Upper lobe of right lung (tissue), 1 donor: ENCODE results near the gene PSD. TPM values are rescaled to one million over a fixed set of nuclear protein-coding genes. Genes with fewer than 3 reads are reported as not detected.

Experiments
- ATAC-seq: fragments of 200-7000 bp; cut with Tn5 transposase; one replicate; pipeline ENCODE4 v1.9.1; 2020; ENCODE audit warnings: mild to moderate bottlenecking, moderate library complexity
- DNase-seq: peaks from one replicate; pipeline ENCODE4 v3.0.0-alpha.2; 2020
- H3K27ac ChIP-seq: fragments of 200-600 bp; one replicate; pipeline ENCODE4 v1.8.0; 2022
- H3K27me3 ChIP-seq: fragments of 200-600 bp; one replicate; pipeline ENCODE4 v1.8.0; 2022; ENCODE audit warnings: mild to moderate bottlenecking
- H3K36me3 ChIP-seq: fragments of 200-600 bp; one replicate; pipeline ENCODE4 v1.8.0; 2022
- H3K4me1 ChIP-seq: fragments of 200-600 bp; one replicate; pipeline ENCODE4 v1.8.0; 2022
- H3K4me3 ChIP-seq: fragments of 200-600 bp; one replicate; pipeline ENCODE4 v1.8.0; 2022; ENCODE audit warnings: mild to moderate bottlenecking
- H3K9me3 ChIP-seq: fragments of 200-600 bp; one replicate; pipeline ENCODE4 v1.8.0; 2022
- intact Hi-C: fragments of 100-400 bp; cut with DNase I; formaldehyde crosslinking; loops from one replicate; pipeline ENCODE4 v1.11.0; 2022
- total RNA-seq: library from RNA; stranded (reverse); fragmentation: NEBNext Ultra II Directional; extraction: Animal tissue kit (Norgen Biotek cat#: 25700); gene quantifications from one replicate; pipeline ENCODE4 v1.2.1, GENCODE V29; 2021
- TF ChIP-seq, protein P1 (sequence below): fragments of 200-600 bp; IDR thresholded peaks from one replicate; pipeline ENCODE4 v1.8.0; 2022; ENCODE audit warnings: antibody characterized with exemption
- donor health status: DM: no; HTN: yes; CAD: no; lungs with severe emphysema.

The PSD gene
- total RNA-seq, 1 donor from 2014 or later, result 3.5 TPM

DNA sequence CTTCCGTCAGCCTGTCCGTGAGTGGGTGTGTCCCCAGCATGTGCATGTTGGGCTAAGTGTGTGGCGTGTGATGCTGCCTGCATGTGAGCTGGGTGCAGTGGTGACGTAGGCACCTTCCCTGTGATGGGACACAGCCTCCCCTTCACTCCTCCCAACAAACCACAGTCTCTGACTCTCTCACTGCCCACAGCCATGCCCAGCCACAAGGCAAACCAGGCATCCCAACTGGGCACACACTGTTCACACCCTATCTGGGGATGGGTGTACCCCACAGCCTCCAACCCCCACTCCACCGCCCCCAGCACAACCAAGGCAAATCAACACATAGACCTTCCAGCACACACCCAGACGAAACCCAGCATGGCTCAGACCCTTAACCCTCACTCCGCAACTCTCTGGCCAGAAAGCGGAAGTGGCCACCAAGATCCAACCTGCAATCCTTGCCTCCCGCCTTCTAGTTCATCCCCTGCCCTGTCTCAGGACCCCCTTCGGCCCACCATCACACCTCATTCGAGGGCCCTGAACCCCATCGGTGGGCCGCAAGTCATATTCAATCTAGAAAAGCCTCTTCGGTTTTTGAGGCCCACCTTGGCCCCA, 10.4 kb downstream of the PSD start:
- DNase-seq (no peak), ATAC-seq (no peak)
- H3K4me3 ChIP-seq, result peak overlapping the region; percentile 32
- no peak overlapping the region for H3K27ac ChIP-seq
- TF ChIP-seq, protein P1, sequence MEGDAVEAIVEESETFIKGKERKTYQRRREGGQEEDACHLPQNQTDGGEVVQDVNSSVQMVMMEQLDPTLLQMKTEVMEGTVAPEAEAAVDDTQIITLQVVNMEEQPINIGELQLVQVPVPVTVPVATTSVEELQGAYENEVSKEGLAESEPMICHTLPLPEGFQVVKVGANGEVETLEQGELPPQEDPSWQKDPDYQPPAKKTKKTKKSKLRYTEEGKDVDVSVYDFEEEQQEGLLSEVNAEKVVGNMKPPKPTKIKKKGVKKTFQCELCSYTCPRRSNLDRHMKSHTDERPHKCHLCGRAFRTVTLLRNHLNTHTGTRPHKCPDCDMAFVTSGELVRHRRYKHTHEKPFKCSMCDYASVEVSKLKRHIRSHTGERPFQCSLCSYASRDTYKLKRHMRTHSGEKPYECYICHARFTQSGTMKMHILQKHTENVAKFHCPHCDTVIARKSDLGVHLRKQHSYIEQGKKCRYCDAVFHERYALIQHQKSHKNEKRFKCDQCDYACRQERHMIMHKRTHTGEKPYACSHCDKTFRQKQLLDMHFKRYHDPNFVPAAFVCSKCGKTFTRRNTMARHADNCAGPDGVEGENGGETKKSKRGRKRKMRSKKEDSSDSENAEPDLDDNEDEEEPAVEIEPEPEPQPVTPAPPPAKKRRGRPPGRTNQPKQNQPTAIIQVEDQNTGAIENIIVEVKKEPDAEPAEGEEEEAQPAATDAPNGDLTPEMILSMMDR, result no peak
- peaks cover 55% of the 10 kb centered on the region for H3K27me3 ChIP-seq
- no peaks in the 10 kb centered on the region for H3K9me3 ChIP-seq
- intact Hi-C loops, result no loop called here
- H3K36me3 ChIP-seq, result no peaks in the 10 kb centered on the region
- peaks cover 15% of the 10 kb centered on the region for H3K4me1 ChIP-seq

DNA sequence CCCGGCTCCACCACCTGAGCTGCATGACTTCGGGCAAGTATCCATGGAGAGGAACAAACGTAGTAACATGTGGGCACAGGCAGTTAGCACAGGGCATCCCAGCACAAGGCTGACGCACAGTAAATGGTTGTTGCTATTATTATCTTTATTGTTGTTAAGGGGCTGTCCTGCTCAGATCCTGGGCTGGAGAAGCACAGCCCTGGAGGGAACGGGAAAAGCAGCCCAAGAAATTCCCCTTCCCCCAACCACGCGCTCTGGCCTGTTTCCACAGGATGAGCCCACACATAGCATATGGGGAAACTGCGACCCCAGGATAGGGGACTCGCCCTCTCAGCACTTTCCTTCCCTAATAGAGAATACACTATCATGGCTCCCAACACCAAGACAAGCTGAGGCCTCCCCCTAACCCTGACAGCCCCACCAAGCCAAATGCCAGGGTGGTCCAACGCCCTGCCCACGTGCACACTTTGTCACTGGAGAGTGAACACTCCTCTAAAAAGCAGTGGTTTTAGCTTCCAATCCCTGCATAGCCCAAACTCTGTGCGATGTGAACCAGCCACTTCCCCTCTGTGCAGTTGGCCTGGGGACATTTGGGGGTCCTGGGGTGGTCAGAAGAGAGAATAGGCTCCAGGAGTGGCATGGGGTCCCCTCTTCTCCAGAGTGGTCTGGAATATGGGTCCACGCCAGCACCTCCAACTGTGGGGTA, 11.0 kb downstream of the PSD start:
- Histone ChIP-seq H3K27me3 (peaks cover 49% of the 10 kb centered on the region), H3K9me3 (no peaks in the 10 kb centered on the region), H3K4me3 (no peak overlapping the region), H3K36me3 (no peaks in the 10 kb centered on the region), H3K4me1 (peaks cover 15% of the 10 kb centered on the region), H3K27ac (no peak overlapping the region)
- TF ChIP-seq, protein P1, result no peak
- ATAC-seq, result no peak
- intact Hi-C loops, result no loop called here
- DNase-seq, result no peak

DNA sequence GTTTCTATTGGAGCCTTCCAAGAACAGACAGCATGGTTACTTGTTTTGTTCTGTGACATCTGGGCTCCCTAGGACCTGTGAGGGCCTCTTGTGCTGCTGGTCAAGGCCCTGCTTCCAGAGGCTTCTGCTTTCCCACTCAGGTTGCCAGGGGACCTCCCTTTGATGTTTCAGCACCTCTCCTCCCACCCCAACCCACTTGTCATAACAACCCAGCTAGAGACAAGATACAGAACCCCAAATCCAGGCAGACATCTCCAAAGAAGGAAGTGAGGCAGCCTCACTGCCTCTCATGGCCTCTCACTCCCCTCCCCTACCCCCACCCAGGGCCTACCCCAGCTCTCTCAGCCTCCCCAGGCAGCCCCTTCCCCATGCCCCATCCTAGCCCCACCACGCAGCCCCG, 11.8 kb downstream of the PSD start:
- Histone ChIP-seq H3K4me3 (no peak overlapping the region), H3K9me3 (no peaks in the 10 kb centered on the region), H3K36me3 (peaks cover 4% of the 10 kb centered on the region), H3K27ac (no peak overlapping the region), H3K4me1 (peaks cover 15% of the 10 kb centered on the region), H3K27me3 (peaks cover 41% of the 10 kb centered on the region)
- intact Hi-C loops, result no loop called here
- TF ChIP-seq, protein P1, result no peak
- ATAC-seq (no peak), DNase-seq (no peak)

DNA sequence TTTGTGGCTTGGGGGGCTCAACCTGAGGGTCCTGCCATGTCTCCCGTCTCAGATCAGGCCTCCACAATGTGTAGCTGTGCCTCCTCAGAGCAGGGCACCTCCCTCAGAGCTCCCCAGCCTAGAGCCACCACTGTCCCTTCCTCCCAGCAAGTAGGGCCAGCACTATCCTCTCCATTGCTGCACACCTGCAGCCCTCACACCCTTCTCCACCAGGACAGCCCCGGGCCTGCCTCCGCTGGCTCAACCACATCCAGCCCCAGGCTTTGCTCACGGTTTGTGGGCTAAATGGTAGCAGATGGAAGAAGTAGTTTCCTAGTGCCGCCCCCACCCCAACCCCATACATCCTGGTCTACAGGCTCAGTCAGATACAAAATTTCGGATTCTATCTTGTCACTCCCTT, 13.0 kb downstream of the PSD start:
- H3K4me3 ChIP-seq, result no peak overlapping the region
- ATAC-seq (no peak), DNase-seq (no peak)
- peaks cover 14% of the 10 kb centered on the region for H3K4me1 ChIP-seq
- TF ChIP-seq, protein P1, result no peak
- H3K27me3 ChIP-seq, result peaks cover 29% of the 10 kb centered on the region
- no peak overlapping the region for H3K27ac ChIP-seq
- intact Hi-C loops, result no loop called here
- no peaks in the 10 kb centered on the region for H3K9me3 ChIP-seq
- peaks cover 14% of the 10 kb centered on the region for H3K36me3 ChIP-seq

DNA sequence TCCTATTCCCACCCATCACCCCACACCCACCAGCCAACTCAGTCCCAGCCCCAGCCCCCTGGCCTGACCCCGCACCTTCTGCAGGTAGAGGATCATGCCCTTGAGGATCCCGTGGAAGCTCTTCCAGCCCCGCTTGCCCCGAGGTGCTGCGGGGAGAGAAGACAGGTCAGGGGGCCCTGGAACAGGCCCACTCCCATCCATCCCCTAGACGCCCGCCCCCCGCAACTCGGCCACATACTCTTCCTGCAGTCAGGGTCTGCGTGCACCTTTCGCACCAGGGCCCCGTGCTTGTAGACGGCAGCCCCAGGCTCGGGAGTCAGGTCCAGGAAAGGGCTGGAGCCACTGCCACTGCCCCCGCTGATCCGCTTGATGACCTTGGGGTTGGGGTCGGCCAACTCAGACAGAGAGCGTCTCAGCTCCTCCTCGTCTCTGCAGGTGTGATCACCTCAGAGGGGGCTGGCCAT, 13.4 kb downstream of the PSD start:
- Histone ChIP-seq H3K27me3 (peaks cover 24% of the 10 kb centered on the region), H3K27ac (no peak overlapping the region), H3K36me3 (peaks cover 14% of the 10 kb centered on the region), H3K4me1 (peaks cover 9% of the 10 kb centered on the region), H3K4me3 (no peak overlapping the region), H3K9me3 (no peaks in the 10 kb centered on the region)
- intact Hi-C loops, result no loop called here
- DNase-seq, result no peak
- ATAC-seq, result no peak
- TF ChIP-seq, protein P1, result no peak
